HepG2 (cell line): ENCODE data around the gene CHST11.

Experiments used
- CEBPZ ChIP-seq: IDR thresholded peaks from 2 replicates; pipeline ENCODE4 v1.6.1; 2012; ENCODE audit warnings: low read length, improper control_type of control experiment
- DNMT1 ChIP-seq: sonication (generic); formaldehyde crosslinking; IDR thresholded peaks from 2 replicates; pipeline ENCODE4 v1.5.1; 2020; ENCODE audit warnings: mild to moderate bottlenecking, missing genetic modification reagents
- EEA1 ChIP-seq: sonication (generic); formaldehyde crosslinking; IDR thresholded peaks from 2 replicates; pipeline ENCODE4 v1.5.1; 2020; ENCODE audit warnings: mild to moderate bottlenecking, missing genetic modification reagents, borderline replicate concordance
- KIAA2018 ChIP-seq: sonication (generic); formaldehyde crosslinking; IDR thresholded peaks from 2 replicates; pipeline ENCODE4 v1.5.0; 2020; ENCODE audit warnings: mild to moderate bottlenecking, missing genetic modification reagents, borderline replicate concordance
- TGIF2 ChIP-seq: IDR thresholded peaks from 2 replicates; pipeline ENCODE4 v1.6.1; 2016; ENCODE audit warnings: control low read depth, missing compliant biosample characterization
- ZNF281 ChIP-seq: sonication (generic); formaldehyde crosslinking; IDR thresholded peaks from 2 replicates; pipeline ENCODE4 v1.4.0; 2020; ENCODE audit warnings: missing genetic modification reagents, borderline replicate concordance
- ZNF639 ChIP-seq: conservative IDR thresholded peaks from 2 replicates; pipeline ENCODE4 v1.6.1; 2018; ENCODE audit warnings: missing genetic modification reagents

GRCh38 chr12:104453133-104453532 lies 3.6 kb upstream of the CHST11 start:
- TF ChIP-seq KIAA2018 (CRISPR knock-in tag) (no peak), TGIF2 (CRISPR knock-in tag) (no peak), ZNF639 (CRISPR knock-in tag) (no peak), DNMT1 (CRISPR knock-in tag) (no peak), ZNF281 (CRISPR knock-in tag) (no peak), CEBPZ (no peak), EEA1 (CRISPR knock-in tag) (no peak)
